ENCODE data around the gene DAPK3.

Gene DAPK3

DNA sequence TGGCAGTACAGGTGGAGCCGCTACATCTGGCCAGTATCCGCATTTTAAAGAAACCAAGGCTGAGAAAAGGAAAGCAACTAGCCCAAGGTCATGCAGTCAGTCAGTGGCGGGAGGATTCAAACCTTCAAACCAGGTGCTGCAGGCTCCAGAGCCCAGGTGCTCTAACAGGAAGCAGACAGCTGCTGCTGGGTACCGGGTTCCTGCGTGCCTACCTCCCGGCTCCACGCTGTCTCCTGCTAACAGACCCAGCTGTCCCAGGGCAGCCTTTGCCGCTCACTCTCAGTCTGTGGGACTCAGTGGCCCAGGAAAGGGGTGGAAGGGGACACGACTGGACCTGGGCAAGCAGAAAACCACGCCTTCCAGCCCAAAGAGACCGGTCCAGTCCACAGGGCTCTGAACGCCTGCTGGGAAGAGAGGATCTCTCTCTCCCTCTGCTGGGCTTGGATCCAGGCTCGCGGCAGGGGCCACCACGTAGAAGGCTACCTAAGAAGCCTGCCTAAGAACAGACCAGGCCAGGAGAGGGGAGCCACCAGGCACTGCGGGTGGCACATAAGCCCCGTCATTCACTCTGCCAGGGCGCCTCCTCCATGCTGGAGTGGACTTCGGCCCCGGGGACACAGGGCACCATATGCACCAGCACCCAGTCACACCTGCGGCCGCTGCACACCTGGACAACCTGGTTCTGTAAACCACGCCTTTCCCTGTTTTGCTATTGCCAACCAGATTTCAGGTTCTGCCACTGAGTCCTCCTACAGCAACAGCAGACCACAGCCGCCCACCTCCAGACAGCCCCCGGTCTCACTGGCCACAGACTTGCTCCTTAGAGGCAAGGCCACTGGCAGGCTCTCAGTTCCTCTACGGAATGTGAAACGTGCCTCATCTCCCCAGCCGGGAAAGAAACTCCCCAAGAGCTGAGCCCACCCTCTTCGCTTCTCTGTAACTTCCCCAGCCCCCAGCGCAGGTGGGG, 4.6 kb downstream of the DAPK3 start:
- no peak for DNase-seq (ENCODE audit: low read depth, low spot score)
- TF ChIP-seq CTCF (IDR thresholded peaks at IDR 0.05; ENCODE audit: low read depth, low read length): no peak
- in situ Hi-C loops (cut with HindIII; ENCODE audit: low sequenced_read_pairs): no loop called here
- no peak overlapping the region for H3K4me3 ChIP-seq (ENCODE audit: low read depth, low read length)

- no peak for TF ChIP-seq CTCF (IDR thresholded peaks at IDR 0.05; ENCODE audit: low read depth, low read length)
- H3K4me3 ChIP-seq (ENCODE audit: low read depth, low read length): no peak overlapping the region
- DNase-seq (ENCODE audit: low read depth, low spot score): no peak
- in situ Hi-C loops (cut with HindIII; ENCODE audit: low sequenced_read_pairs): no loop called here
Measured at GRCh38 chr19:3964256-3965194, 6.4 kb downstream of the DAPK3 start.

DNA sequence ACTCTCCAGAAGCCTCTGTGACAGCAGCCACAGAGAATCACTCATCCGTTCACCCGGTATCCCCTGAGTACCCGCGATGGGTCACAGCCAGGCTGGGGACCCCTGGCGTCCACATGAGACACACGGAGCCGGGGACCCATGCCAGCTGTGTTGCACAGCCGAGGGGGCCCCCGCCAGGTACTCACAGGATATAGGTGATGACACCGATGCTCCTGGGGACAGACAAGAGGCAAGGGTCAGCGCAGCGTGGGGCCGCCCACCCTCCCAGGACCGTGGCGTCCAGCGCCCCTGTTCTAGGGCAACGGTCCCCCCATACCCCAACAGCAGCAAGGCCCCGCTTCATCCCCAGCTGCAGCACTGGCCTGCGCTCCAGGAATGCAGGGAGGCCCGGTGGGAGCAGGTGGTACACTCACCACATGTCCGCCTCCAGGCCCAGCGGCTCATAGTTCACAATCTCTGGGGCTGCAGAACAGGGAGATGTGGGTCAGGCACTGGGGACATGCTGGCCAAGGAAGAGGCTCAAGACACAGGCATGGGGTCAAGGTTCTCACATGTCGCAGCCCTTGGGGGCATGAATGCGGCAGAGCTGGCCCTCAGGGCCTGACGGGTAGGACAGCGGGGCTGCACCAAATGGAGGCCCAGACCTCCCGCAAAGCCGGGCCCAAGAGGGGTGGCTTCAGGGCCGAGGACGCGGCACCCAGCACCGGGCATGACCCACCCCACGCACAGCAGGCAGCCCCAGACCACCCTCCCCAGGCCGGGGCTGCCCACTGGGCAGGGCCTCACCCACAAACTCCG, 7.2 kb downstream of the DAPK3 start:
- no peak for DNase-seq (ENCODE audit: low read depth, low spot score)
- TF ChIP-seq CTCF (IDR thresholded peaks at IDR 0.05; ENCODE audit: low read depth, low read length): no peak
- H3K4me3 ChIP-seq (ENCODE audit: low read depth, low read length): no peak overlapping the region
- in situ Hi-C loops (cut with HindIII; ENCODE audit: low sequenced_read_pairs): no loop called here

- DNase-seq (ENCODE audit: low read depth, low spot score): no peak
- H3K4me3 ChIP-seq (ENCODE audit: low read depth, low read length): no peak overlapping the region
- no peak for TF ChIP-seq CTCF (IDR thresholded peaks at IDR 0.05; ENCODE audit: low read depth, low read length)
- in situ Hi-C loops (cut with HindIII; ENCODE audit: low sequenced_read_pairs): no loop called here
Measured at GRCh38 chr19:3961007-3961406, 9.9 kb downstream of the DAPK3 start.

GRCh38 chr19:3959766-3960131, 11.2 kb downstream of the DAPK3 start:
- no peak for DNase-seq (ENCODE audit: low read depth, low spot score)
- no peak overlapping the region for H3K4me3 ChIP-seq (ENCODE audit: low read depth, low read length)
- no peak for TF ChIP-seq CTCF (IDR thresholded peaks at IDR 0.05; ENCODE audit: low read depth, low read length)
- in situ Hi-C loops (cut with HindIII; ENCODE audit: low sequenced_read_pairs): no loop called here
